GM12878 (cell line): ENCODE data around the gene SLC26A11. TPM values are rescaled to one million over a fixed set of nuclear protein-coding genes. Genes with fewer than 3 reads are reported as not detected.

Source experiments
- NFYA ChIP-seq: IDR thresholded peaks from 2 replicates; pipeline ENCODE4 v1.6.1; 2011; ENCODE audit warnings: low read depth, mild to moderate bottlenecking, low read length, improper control_type of control experiment, borderline replicate concordance
- RBBP5 ChIP-seq: fragments of 200-600 bp; sonication (generic); conservative IDR thresholded peaks from 2 replicates; pipeline ENCODE4 v1.6.1; 2016
- SIX5 ChIP-seq: IDR thresholded peaks from 2 replicates; pipeline ENCODE4 v1.6.1; 2011; ENCODE audit warnings: mild to moderate bottlenecking, low read depth, low read length, moderate library complexity; ENCODE audit not compliant: severe bottlenecking
- SREBF2 ChIP-seq: IDR thresholded peaks from 2 replicates; pipeline ENCODE4 v1.6.1; 2012; ENCODE audit warnings: mild to moderate bottlenecking, low read length
- STAT3 ChIP-seq: IDR thresholded peaks from 2 replicates; pipeline ENCODE4 v1.6.1; 2011; ENCODE audit warnings: low read depth, low read length, improper control_type of control experiment
- TCF3 ChIP-seq: IDR thresholded peaks from 2 replicates; pipeline ENCODE4 v1.6.1; 2012; ENCODE audit warnings: low read depth, mild to moderate bottlenecking, low read length, borderline replicate concordance; ENCODE audit not compliant: insufficient read depth
- polyA plus RNA-seq, 11 experiments: library from polyadenylated mRNA; depleted of rRNA in 4 of 11; unstranded in 6 of 11; stranded (reverse) in 5 of 11; fragments of >200 nt; fragmentation: Nextera tagmentation in 4 of 11; fragmentation: Illumina TruSeq in 1 of 11; extraction: Ambion mirVana in 4 of 11; extraction: Trizol in 1 of 11; gene quantifications; 1 replicate in 1 of 11; 2 replicates in 10 of 11; pipeline versions ENCODE4 v1.2.1 to v1.2.3, GENCODE V29; 2011 to 2016; ENCODE audit warnings: inconsistent platforms in 2 of 11, missing spikeins in 2 of 11, low read depth in 1 of 11
- total RNA-seq, 4 experiments: library from RNA; depleted of rRNA in 3 of 4; stranded (reverse); fragments of >200 nt in 3 of 4; fragmentation: Illumina TruSeq in 1 of 4; extraction: Trizol in 1 of 4; gene quantifications; 2 replicates each; pipeline versions ENCODE4 v1.2.1 to v1.2.3, GENCODE V29; 2013 to 2021
- TF ChIP-seq, protein P1 (sequence below): IDR thresholded peaks from 2 replicates; pipeline ENCODE4 v1.6.1; 2011; ENCODE audit warnings: borderline replicate concordance, low read depth, mild to moderate bottlenecking, moderate library complexity, low read length; ENCODE audit not compliant: insufficient read depth, poor library complexity, severe bottlenecking
- TF ChIP-seq, protein P2 (sequence below): IDR thresholded peaks from 2 replicates; pipeline ENCODE4 v1.6.1; 2011; ENCODE audit warnings: mild to moderate bottlenecking, low read depth, low read length, moderate library complexity; ENCODE audit not compliant: insufficient replicate concordance
- TF ChIP-seq, protein P3 (sequence below): IDR thresholded peaks from 2 replicates; pipeline ENCODE4 v1.6.1; 2012; ENCODE audit warnings: low read length, inconsistent platforms

SLC26A11 gene
- total and polyA plus RNA-seq, 10 of the 15 experiments (the other 5 are each of a cell fraction or from before 2014, with no cell fraction given) = 0.05 to 4.1 (median 1.2) TPM; not detected in 1

DNA sequence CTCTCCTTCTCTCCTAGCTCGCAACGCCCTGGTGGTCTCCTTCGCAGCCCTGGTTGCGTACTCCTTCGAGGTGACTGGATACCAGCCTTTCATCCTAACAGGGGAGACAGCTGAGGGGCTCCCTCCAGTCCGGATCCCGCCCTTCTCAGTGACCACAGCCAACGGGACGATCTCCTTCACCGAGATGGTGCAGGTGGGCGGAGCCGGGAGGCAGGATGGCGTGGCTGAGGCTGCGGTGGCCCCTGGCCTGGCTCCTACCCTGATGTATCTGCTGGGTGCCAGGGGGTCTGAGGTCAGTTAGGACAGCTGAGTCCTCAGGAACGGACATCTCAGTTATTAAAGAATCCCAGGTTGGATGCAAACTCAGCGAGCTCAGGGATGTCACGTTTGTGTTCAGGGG lies 16.7 kb downstream of the SLC26A11 start (continued):
- TF ChIP-seq, protein P1, sequence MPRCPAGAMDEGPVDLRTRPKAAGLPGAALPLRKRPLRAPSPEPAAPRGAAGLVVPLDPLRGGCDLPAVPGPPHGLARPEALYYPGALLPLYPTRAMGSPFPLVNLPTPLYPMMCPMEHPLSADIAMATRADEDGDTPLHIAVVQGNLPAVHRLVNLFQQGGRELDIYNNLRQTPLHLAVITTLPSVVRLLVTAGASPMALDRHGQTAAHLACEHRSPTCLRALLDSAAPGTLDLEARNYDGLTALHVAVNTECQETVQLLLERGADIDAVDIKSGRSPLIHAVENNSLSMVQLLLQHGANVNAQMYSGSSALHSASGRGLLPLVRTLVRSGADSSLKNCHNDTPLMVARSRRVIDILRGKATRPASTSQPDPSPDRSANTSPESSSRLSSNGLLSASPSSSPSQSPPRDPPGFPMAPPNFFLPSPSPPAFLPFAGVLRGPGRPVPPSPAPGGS = no peak
- no peak for TF ChIP-seq TCF3
- no peak for TF ChIP-seq RBBP5
- TF ChIP-seq, protein P2, sequence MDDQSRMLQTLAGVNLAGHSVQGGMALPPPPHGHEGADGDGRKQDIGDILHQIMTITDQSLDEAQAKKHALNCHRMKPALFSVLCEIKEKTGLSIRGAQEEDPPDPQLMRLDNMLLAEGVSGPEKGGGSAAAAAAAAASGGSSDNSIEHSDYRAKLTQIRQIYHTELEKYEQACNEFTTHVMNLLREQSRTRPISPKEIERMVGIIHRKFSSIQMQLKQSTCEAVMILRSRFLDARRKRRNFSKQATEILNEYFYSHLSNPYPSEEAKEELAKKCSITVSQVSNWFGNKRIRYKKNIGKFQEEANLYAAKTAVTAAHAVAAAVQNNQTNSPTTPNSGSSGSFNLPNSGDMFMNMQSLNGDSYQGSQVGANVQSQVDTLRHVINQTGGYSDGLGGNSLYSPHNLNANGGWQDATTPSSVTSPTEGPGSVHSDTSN = no peak
- TF ChIP-seq SREBF2 = no peak
- TF ChIP-seq SIX5 = no peak
- TF ChIP-seq STAT3 = no peak
- TF ChIP-seq, protein P3, sequence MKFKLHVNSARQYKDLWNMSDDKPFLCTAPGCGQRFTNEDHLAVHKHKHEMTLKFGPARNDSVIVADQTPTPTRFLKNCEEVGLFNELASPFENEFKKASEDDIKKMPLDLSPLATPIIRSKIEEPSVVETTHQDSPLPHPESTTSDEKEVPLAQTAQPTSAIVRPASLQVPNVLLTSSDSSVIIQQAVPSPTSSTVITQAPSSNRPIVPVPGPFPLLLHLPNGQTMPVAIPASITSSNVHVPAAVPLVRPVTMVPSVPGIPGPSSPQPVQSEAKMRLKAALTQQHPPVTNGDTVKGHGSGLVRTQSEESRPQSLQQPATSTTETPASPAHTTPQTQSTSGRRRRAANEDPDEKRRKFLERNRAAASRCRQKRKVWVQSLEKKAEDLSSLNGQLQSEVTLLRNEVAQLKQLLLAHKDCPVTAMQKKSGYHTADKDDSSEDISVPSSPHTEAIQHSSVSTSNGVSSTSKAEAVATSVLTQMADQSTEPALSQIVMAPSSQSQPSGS = no peak
- TF ChIP-seq NFYA = no peak
